WTC11 (cell line): Measurements from ENCODE around the gene CFAP119. TPM values are rescaled to one million over a fixed set of nuclear protein-coding genes. Genes with fewer than 3 reads are reported as not detected.

Source experiments
- ATAC-seq: fragments of 200-7000 bp; cut with Tn5 transposase; 2 replicates; pipeline ENCODE4 v1.10.0; 2021; ENCODE audit warnings: mild to moderate bottlenecking, moderate library complexity
- CTCF ChIA-PET: fragments of 300-600 bp; sonication (Branson Sonifier 250); formaldehyde crosslinking; loops from one replicate; lab custom pipeline; 2021; ENCODE audit warnings: antibody characterized with exemption; lab: Charles Lee
- POLR2A ChIA-PET: fragments of 350-600 bp; sonication (Branson Sonifier 250); formaldehyde crosslinking; loops from one replicate; lab custom pipeline; 2021; ENCODE audit warnings: antibody characterized with exemption; lab: Charles Lee
- DNase-seq: peaks from one replicate; pipeline ENCODE4 v3.0.0; 2021; ENCODE audit warnings: low spot score
- H3K27ac Mint-ChIP-seq: 2 replicates; pipeline ENCODE4 v1.8.0; 2021; ENCODE audit warnings: mixed read lengths
- H3K27me3 Mint-ChIP-seq: 2 replicates; pipeline ENCODE4 v1.8.0; 2021; ENCODE audit warnings: low read depth, mild to moderate bottlenecking, moderate library complexity, mixed read lengths
- H3K36me3 Mint-ChIP-seq: 2 replicates; pipeline ENCODE4 v1.8.0; 2021; ENCODE audit warnings: mixed read lengths
- H3K4me1 Mint-ChIP-seq: 2 replicates; pipeline ENCODE4 v1.8.0; 2022; ENCODE audit warnings: mixed read lengths
- H3K4me3 Mint-ChIP-seq: 2 replicates; pipeline ENCODE4 v1.8.0; 2021; ENCODE audit warnings: mild to moderate bottlenecking, moderate library complexity, mixed read lengths
- H3K9me3 Mint-ChIP-seq: 2 replicates; pipeline ENCODE4 v1.8.0; 2021; ENCODE audit warnings: mixed read lengths
- CREB1 ChIP-seq: sonication (generic); formaldehyde crosslinking; IDR thresholded peaks from 2 replicates; pipeline ENCODE4 v1.8.0; 2023; ENCODE audit warnings: mild to moderate bottlenecking, missing genetic modification reagents
- ESRRA ChIP-seq: sonication (generic); formaldehyde crosslinking; IDR thresholded peaks from 2 replicates; pipeline ENCODE4 v1.8.1; 2022; ENCODE audit warnings: mild to moderate bottlenecking, missing genetic modification reagents, borderline replicate concordance
- FOXP1 ChIP-seq: sonication (generic); formaldehyde crosslinking; IDR thresholded peaks from 2 replicates; pipeline ENCODE4 v1.8.0; 2022; ENCODE audit warnings: missing genetic modification reagents, mild to moderate bottlenecking, moderate library complexity, borderline replicate concordance
- KAT7 ChIP-seq: sonication (generic); formaldehyde crosslinking; IDR thresholded peaks from 2 replicates; pipeline ENCODE4 v1.8.1; 2023; ENCODE audit warnings: missing genetic modification reagents, mild to moderate bottlenecking, borderline replicate concordance
- PRDM15 ChIP-seq: sonication (generic); formaldehyde crosslinking; IDR thresholded peaks from 2 replicates; pipeline ENCODE4 v1.8.0; 2022; ENCODE audit warnings: missing genetic modification reagents
- PREB ChIP-seq: sonication (generic); formaldehyde crosslinking; IDR thresholded peaks from 2 replicates; pipeline ENCODE4 v1.8.1; 2022; ENCODE audit warnings: mild to moderate bottlenecking, missing genetic modification reagents, moderate library complexity, borderline replicate concordance
- RORB ChIP-seq: fragments of 250-450 bp; sonication (Bioruptor Pico); IDR thresholded peaks from 2 replicates; pipeline ENCODE4 v1.9.0; 2021; ENCODE audit warnings: mild to moderate bottlenecking
- SMAD3 ChIP-seq: sonication (generic); formaldehyde crosslinking; IDR thresholded peaks from 2 replicates; pipeline ENCODE4 v1.8.0; 2022; ENCODE audit warnings: missing genetic modification reagents, mild to moderate bottlenecking, borderline replicate concordance
- SP1 ChIP-seq: sonication (generic); formaldehyde crosslinking; conservative IDR thresholded peaks from 2 replicates; pipeline ENCODE4 v1.8.1; 2022; ENCODE audit warnings: missing genetic modification reagents
- ZMAT4 ChIP-seq: fragments of 250-450 bp; sonication (Bioruptor Pico); IDR thresholded peaks from 2 replicates; pipeline ENCODE4 v1.9.0; 2021; ENCODE audit warnings: mild to moderate bottlenecking
- ZNF396 ChIP-seq: fragments of 250-450 bp; sonication (Bioruptor Pico); IDR thresholded peaks from 2 replicates; pipeline ENCODE4 v1.8.0; 2021; ENCODE audit warnings: mild to moderate bottlenecking, moderate library complexity, borderline replicate concordance
- ZNF416 ChIP-seq: fragments of 250-450 bp; sonication (Bioruptor Pico); IDR thresholded peaks from 2 replicates; pipeline ENCODE4 v1.9.0; 2021; ENCODE audit warnings: mild to moderate bottlenecking, inconsistent platforms
- ZNF425 ChIP-seq: fragments of 250-450 bp; sonication (Bioruptor Pico); conservative IDR thresholded peaks from 2 replicates; pipeline ENCODE4 v1.9.0; 2021; ENCODE audit warnings: mild to moderate bottlenecking
- ZNF671 ChIP-seq: fragments of 250-450 bp; sonication (Bioruptor Pico); IDR thresholded peaks from 2 replicates; pipeline ENCODE4 v1.8.0; 2021; ENCODE audit warnings: mild to moderate bottlenecking
- total RNA-seq: library from RNA; stranded (reverse); gene quantifications from 3 replicates; pipeline ENCODE4 v1.2.3, GENCODE V29; 2021

Gene CFAP119
- total RNA-seq, 1 experiment from 2014 or later: 6.6 TPM

GRCh38 chr16:30760577-30761426 lies 1.1 kb downstream of the CFAP119 start:
- DNase-seq (no peak), ATAC-seq (0 out of 2 replicates have a peak, but pooled peaks have one; percentile 2)
- H3K4me1 Mint-ChIP-seq: peaks cover 21% of the 10 kb centered on the region
- TF ChIP-seq ESRRA (peak; percentile 7; the same call in 1 of the 2 replicates), PREB (CRISPR knock-in tag) (no peak)
- POLR2A ChIA-PET: interaction anchor here (0.6 to 2.2 kb wide), 4 partner anchors 12 to 353 kb away, joined by 3 to 5 read pairs (median 4); partner anchors contain the start of genes PHKG2 and ZNF771
- peaks cover 33% of the 10 kb centered on the region for H3K36me3 Mint-ChIP-seq
- H3K27me3 Mint-ChIP-seq: no peaks in the 10 kb centered on the region
- H3K4me3 Mint-ChIP-seq: peak overlapping the region; percentile 94
- H3K9me3 Mint-ChIP-seq: no peaks in the 10 kb centered on the region
- CTCF ChIA-PET: interaction anchor here (0.9 to 1.5 kb wide), 4 partner anchors 13 to 69 kb away, joined by 3 to 4 read pairs (median 3); partner anchors contain the start of gene PHKG2
- H3K27ac Mint-ChIP-seq: peak overlapping the region; percentile 51; the same call in 1 of the 2 replicates

GRCh38 chr16:30760001-30760559 lies 1.8 kb downstream of the CFAP119 start:
- H3K27ac Mint-ChIP-seq: peak overlapping the region; percentile 51; the same call in 1 of the 2 replicates
- no peak for ATAC-seq
- DNase-seq: no peak
- POLR2A ChIA-PET: interaction anchor here (2.2 kb wide), 1 partner anchor 12 kb away, joined by 5 read pairs; the partner anchor contains the start of gene PHKG2
- H3K27me3 Mint-ChIP-seq: no peaks in the 10 kb centered on the region
- TF ChIP-seq KAT7 (CRISPR knock-in tag) (no peak), SMAD3 (no peak), SP1 (no peak), ZNF416 (CRISPR knock-in tag) (no peak), RORB (no peak), PRDM15 (CRISPR knock-in tag) (no peak), ZNF425 (CRISPR knock-in tag) (no peak), FOXP1 (CRISPR knock-in tag) (no peak)
- peak overlapping the region; percentile 94 for H3K4me3 Mint-ChIP-seq
- CTCF ChIA-PET: interaction anchor here (1.4 to 1.5 kb wide), 2 partner anchors 12 to 66 kb away, joined by 3 to 4 read pairs; partner anchors contain the start of gene PHKG2
- H3K9me3 Mint-ChIP-seq: no peaks in the 10 kb centered on the region
- peaks cover 21% of the 10 kb centered on the region for H3K4me1 Mint-ChIP-seq
- H3K36me3 Mint-ChIP-seq: peaks cover 26% of the 10 kb centered on the region

- Mint-ChIP-seq H3K9me3 (no peaks in the 10 kb centered on the region), H3K4me1 (peaks cover 21% of the 10 kb centered on the region), H3K36me3 (peaks cover 21% of the 10 kb centered on the region), H3K27me3 (no peaks in the 10 kb centered on the region), H3K4me3 (no peak overlapping the region), H3K27ac (no peak overlapping the region)
- no peak for ATAC-seq
- ChIA-PET POLR2A (no interaction called here), CTCF (interaction anchor here (1.4 kb wide), 1 partner anchor 11 kb away, joined by 3 read pairs; the partner anchor contains the start of gene PHKG2)
- DNase-seq: no peak
- TF ChIP-seq ZNF396 (CRISPR knock-in tag) (no peak), CREB1 (CRISPR knock-in tag) (no peak), ZNF671 (no peak), ZMAT4 (CRISPR knock-in tag) (no peak), KAT7 (CRISPR knock-in tag) (no peak)
These were observed 2.8 kb downstream of the CFAP119 start for GRCh38 chr16:30758988-30759491.
